Body of pancreas (tissue), 4 donors: ENCODE results near the gene CYP19A1.

ENCODE experiments used
- POLR2A ChIP-seq, 3 donors: fragments of 450-650 bp; IDR thresholded peaks; one replicate each; pipeline ENCODE4 v1.6.1; 2016; ENCODE audit warnings: antibody characterized with exemption in 3 of 3, mild to moderate bottlenecking in 2 of 3
- TF ChIP-seq, protein P1 (sequence below), 7 experiments: fragments of 450-650 bp in 4 of 7; fragments of 200-600 bp in 3 of 7; sonication (generic) in 3 of 7; IDR thresholded peaks; one replicate each; pipeline ENCODE4 v1.5.1; 2016 to 2019; ENCODE audit warnings: antibody characterized with exemption in 7 of 7

DNA sequence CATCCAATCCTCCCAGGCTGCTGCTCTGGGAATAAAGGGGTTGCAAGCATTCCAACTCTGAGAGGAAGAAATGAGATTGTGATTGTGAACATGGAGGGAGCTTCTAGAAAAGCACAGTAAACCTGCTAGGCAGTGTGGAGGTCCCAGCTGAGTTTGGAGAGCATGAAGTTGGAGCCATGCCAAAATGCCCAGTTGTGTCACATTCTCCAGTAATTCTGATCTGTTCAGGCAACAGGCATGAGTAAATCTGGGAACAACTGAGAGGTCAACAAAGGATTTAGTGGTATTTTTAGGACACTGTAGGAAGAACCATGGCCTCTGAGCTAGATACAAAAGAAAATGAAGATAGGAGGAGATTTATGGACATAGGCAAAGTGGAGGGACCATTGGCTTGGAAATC, 74.7 kb downstream of the CYP19A1 start:
- TF ChIP-seq, protein P1, sequence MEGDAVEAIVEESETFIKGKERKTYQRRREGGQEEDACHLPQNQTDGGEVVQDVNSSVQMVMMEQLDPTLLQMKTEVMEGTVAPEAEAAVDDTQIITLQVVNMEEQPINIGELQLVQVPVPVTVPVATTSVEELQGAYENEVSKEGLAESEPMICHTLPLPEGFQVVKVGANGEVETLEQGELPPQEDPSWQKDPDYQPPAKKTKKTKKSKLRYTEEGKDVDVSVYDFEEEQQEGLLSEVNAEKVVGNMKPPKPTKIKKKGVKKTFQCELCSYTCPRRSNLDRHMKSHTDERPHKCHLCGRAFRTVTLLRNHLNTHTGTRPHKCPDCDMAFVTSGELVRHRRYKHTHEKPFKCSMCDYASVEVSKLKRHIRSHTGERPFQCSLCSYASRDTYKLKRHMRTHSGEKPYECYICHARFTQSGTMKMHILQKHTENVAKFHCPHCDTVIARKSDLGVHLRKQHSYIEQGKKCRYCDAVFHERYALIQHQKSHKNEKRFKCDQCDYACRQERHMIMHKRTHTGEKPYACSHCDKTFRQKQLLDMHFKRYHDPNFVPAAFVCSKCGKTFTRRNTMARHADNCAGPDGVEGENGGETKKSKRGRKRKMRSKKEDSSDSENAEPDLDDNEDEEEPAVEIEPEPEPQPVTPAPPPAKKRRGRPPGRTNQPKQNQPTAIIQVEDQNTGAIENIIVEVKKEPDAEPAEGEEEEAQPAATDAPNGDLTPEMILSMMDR (IDR thresholded peaks at IDR 0.05): no peak
- TF ChIP-seq POLR2A (IDR thresholded peaks at IDR 0.05): no peak
